ENCODE measurements around the gene RBM26. TPM values are rescaled to one million over a fixed set of nuclear protein-coding genes. Genes with fewer than 3 reads are reported as not detected.

Gene RBM26
- total RNA-seq, 1 experiment from 2014 or later: 65.7 TPM

DNA sequence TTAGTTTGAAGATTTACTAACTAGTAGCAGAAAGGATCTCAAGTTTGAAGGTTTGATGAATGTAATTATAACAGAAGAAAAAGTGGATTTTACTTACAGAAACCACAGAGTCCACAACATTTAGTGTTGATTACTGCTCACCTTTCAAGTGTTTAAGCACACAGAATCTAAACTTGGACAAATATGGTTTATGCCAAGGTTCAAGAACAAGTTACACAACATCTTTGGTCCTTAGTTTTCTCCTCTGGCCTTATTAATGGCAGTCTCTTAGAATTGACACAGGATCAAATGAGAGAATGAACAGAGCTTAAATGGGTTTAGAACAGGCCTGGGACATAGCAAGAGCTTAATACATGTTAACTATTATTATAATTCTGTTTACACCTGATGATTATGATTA lies 133.0 kb downstream of the RBM26 start:
- no peak overlapping the region for H3K27ac ChIP-seq (ENCODE audit: low read depth, low read length, poor library complexity, severe bottlenecking)
- H3K4me3 ChIP-seq (ENCODE audit: low read depth, low read length, poor library complexity, severe bottlenecking): no peak overlapping the region
- no peak for TF ChIP-seq CTCF (conservative IDR thresholded peaks at IDR 0.05; ENCODE audit: low read depth, low read length)
- no peak for TF ChIP-seq EZH2 (IDR thresholded peaks at IDR 0.05; ENCODE audit: borderline replicate concordance, low read depth, low read length, poor library complexity, severe bottlenecking)
- BruUV-seq (replicated peaks): no TSS peak
- no peaks in the 10 kb centered on the region for H3K27me3 ChIP-seq (replicated peaks; ENCODE audit: insufficient read depth, low read depth, low read length, poor library complexity)
- H3K36me3 ChIP-seq (ENCODE audit: insufficient read depth, low read length, poor library complexity, severe bottlenecking): no peaks in the 10 kb centered on the region
- ChIA-PET CTCF (no interaction called here), POLR2A (ENCODE audit: low non-redundant PET) (no interaction called here)
- H3K4me1 ChIP-seq (ENCODE audit: insufficient read depth, low read length, poor library complexity, severe bottlenecking): no peaks in the 10 kb centered on the region
- intact Hi-C loops (cut with micrococcal nuclease; ENCODE audit: unreplicated experiment): no loop called here
- no peaks in the 10 kb centered on the region for H3K9me3 ChIP-seq (ENCODE audit: low read depth, low read length, poor library complexity, severe bottlenecking)
- DNase-seq (ENCODE audit: low spot score): no peak

DNA sequence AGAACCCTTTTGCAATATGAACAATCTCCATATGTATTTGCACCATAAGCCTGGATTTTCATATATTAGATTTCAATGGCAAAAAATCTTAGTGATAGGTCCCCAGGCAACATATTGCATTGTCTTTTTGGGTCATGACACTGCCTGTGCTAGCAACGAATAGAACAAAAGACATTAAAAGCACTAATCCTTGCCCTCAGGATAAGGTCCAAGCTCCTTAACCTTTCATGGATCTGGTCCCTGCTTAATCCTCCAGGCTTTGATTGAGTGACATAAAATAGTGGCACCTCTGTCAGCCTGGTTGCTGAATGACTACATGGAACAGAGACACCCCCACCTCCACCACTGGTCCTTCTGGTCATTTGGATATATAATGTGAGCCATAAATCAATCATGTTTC lies 134.4 kb downstream of the RBM26 start:
- TF ChIP-seq EZH2 (IDR thresholded peaks at IDR 0.05; ENCODE audit: borderline replicate concordance, low read depth, low read length, poor library complexity, severe bottlenecking): no peak
- no peak for TF ChIP-seq CTCF (conservative IDR thresholded peaks at IDR 0.05; ENCODE audit: low read depth, low read length)
- Histone ChIP-seq H3K27me3 (replicated peaks; ENCODE audit: insufficient read depth, low read depth, low read length, poor library complexity) (no peaks in the 10 kb centered on the region), H3K27ac (ENCODE audit: low read depth, low read length, poor library complexity, severe bottlenecking) (no peak overlapping the region), H3K4me1 (ENCODE audit: insufficient read depth, low read length, poor library complexity, severe bottlenecking) (no peaks in the 10 kb centered on the region), H3K9me3 (ENCODE audit: low read depth, low read length, poor library complexity, severe bottlenecking) (no peaks in the 10 kb centered on the region), H3K36me3 (ENCODE audit: insufficient read depth, low read length, poor library complexity, severe bottlenecking) (no peaks in the 10 kb centered on the region), H3K4me3 (ENCODE audit: low read depth, low read length, poor library complexity, severe bottlenecking) (no peak overlapping the region)
- ChIA-PET CTCF (no interaction called here), POLR2A (ENCODE audit: low non-redundant PET) (no interaction called here)
- DNase-seq (ENCODE audit: low spot score): no peak
- BruUV-seq (replicated peaks): no TSS peak
- intact Hi-C loops (cut with micrococcal nuclease; ENCODE audit: unreplicated experiment): no loop called here

DNA sequence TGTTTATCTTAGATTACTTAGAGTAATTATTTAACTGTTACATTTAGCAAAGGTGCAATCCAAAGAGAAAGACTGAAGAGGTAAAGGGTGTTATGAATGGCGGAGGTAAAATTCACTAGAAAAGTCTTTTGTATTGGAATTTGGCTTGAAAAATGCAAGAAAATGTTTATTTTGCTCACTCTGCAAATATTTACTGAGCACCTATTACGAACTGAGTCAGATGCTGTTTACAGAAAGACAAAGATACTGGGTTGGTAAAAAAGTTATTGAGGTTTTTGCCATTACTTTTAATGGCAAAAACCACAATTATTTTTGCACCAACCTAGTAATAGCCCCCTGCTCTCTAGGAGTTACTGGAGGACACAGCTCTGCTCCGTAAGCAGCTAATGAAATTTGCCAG lies 135.2 kb downstream of the RBM26 start:
- no peak overlapping the region for H3K27ac ChIP-seq (ENCODE audit: low read depth, low read length, poor library complexity, severe bottlenecking)
- no peaks in the 10 kb centered on the region for H3K36me3 ChIP-seq (ENCODE audit: insufficient read depth, low read length, poor library complexity, severe bottlenecking)
- TF ChIP-seq EZH2 (IDR thresholded peaks at IDR 0.05; ENCODE audit: borderline replicate concordance, low read depth, low read length, poor library complexity, severe bottlenecking) (no peak), CTCF (conservative IDR thresholded peaks at IDR 0.05; ENCODE audit: low read depth, low read length) (no peak)
- BruUV-seq (replicated peaks): no TSS peak
- ChIA-PET CTCF (no interaction called here), POLR2A (ENCODE audit: low non-redundant PET) (no interaction called here)
- no peaks in the 10 kb centered on the region for H3K4me1 ChIP-seq (ENCODE audit: insufficient read depth, low read length, poor library complexity, severe bottlenecking)
- intact Hi-C loops (cut with micrococcal nuclease; ENCODE audit: unreplicated experiment): no loop called here
- no peak overlapping the region for H3K4me3 ChIP-seq (ENCODE audit: low read depth, low read length, poor library complexity, severe bottlenecking)
- no peaks in the 10 kb centered on the region for H3K27me3 ChIP-seq (replicated peaks; ENCODE audit: insufficient read depth, low read depth, low read length, poor library complexity)
- DNase-seq (ENCODE audit: low spot score): no peak
- no peaks in the 10 kb centered on the region for H3K9me3 ChIP-seq (ENCODE audit: low read depth, low read length, poor library complexity, severe bottlenecking)

Other genes with a start within 250 kb of the RBM26 start
- gene NDFIP2, start 74.9 kb upstream of the RBM26 start, total RNA-seq (2021): 29.6 and 34.0 TPM in 2 replicates